CD8-positive, alpha-beta memory T cell (primary cell): ENCODE measurements around the gene NR3C1. TPM values are rescaled to one million over a fixed set of nuclear protein-coding genes. Genes with fewer than 3 reads are reported as not detected.
A peak's percentile ranks its signal among the peaks of the same experiment; 100 is the strongest.

ENCODE experiments used
- CTCF ChIA-PET: fragments of 350-600 bp; sonication (Branson Sonifier 250); formaldehyde crosslinking; loops from one replicate; lab custom pipeline; 2021; ENCODE audit warnings: antibody characterized with exemption; lab: Charles Lee
- POLR2A ChIA-PET: fragments of 350-600 bp; sonication (Branson Sonifier 250); formaldehyde crosslinking; loops from one replicate; lab custom pipeline; 2021; ENCODE audit warnings: antibody characterized with exemption; lab: Charles Lee
- DNase-seq, 5 donors: peaks; one replicate each; pipeline versions ENCODE4 v3.0.0 to v3.0.0-alpha.2; 2020 to 2022; ENCODE audit warnings: mixed read lengths in 1 of 5
- H3K27ac ChIP-seq: one replicate; pipeline ENCODE4 v1.7.0; 2013; ENCODE audit warnings: low read depth, mild to moderate bottlenecking, low read length, moderate library complexity
- H3K27me3 ChIP-seq: 2 replicates; pipeline ENCODE4 v1.7.0; 2013; ENCODE audit warnings: low read length, mild to moderate bottlenecking; ENCODE audit not compliant: insufficient read depth, poor library complexity, severe bottlenecking
- H3K36me3 ChIP-seq: 2 replicates; pipeline ENCODE4 v1.7.0; 2013; ENCODE audit warnings: mild to moderate bottlenecking, low read length, moderate library complexity; ENCODE audit not compliant: insufficient read depth
- H3K4me1 ChIP-seq: 2 replicates; pipeline ENCODE4 v1.7.0; 2013; ENCODE audit warnings: mild to moderate bottlenecking, low read length, moderate library complexity; ENCODE audit not compliant: insufficient read depth
- H3K4me3 ChIP-seq: 2 replicates; pipeline ENCODE4 v1.7.0; 2013; ENCODE audit warnings: mild to moderate bottlenecking, low read length
- H3K9me3 ChIP-seq: 2 replicates; pipeline ENCODE4 v1.7.0; 2013; ENCODE audit warnings: mild to moderate bottlenecking, low read length
- H3K27ac Mint-ChIP-seq, 8 donors: one replicate each; pipeline ENCODE4 v1.8.0; 2020 to 2021; ENCODE audit warnings: mixed read lengths in 8 of 8, mild to moderate bottlenecking in 6 of 8, inconsistent platforms in 3 of 8, moderate library complexity in 3 of 8
- H3K27me3 Mint-ChIP-seq, 2 donors: one replicate each; pipeline ENCODE4 v1.8.0; 2020 to 2021; ENCODE audit warnings: mixed read lengths in 2 of 2, mild to moderate bottlenecking in 1 of 2, moderate library complexity in 1 of 2
- H3K36me3 Mint-ChIP-seq, 3 donors: one replicate each; pipeline ENCODE4 v1.8.0; 2020 to 2021; ENCODE audit warnings: mixed read lengths in 3 of 3, inconsistent platforms in 1 of 3, mild to moderate bottlenecking in 1 of 3
- H3K4me1 Mint-ChIP-seq, 3 donors: one replicate each; pipeline ENCODE4 v1.8.0; 2020 to 2021; ENCODE audit warnings: mixed read lengths in 3 of 3, inconsistent platforms in 1 of 3, mild to moderate bottlenecking in 1 of 3
- H3K4me3 Mint-ChIP-seq, 7 donors: one replicate each; pipeline ENCODE4 v1.8.0; 2020 to 2021; ENCODE audit warnings: mixed read lengths in 7 of 7, mild to moderate bottlenecking in 6 of 7, moderate library complexity in 4 of 7, inconsistent platforms in 2 of 7
- H3K9me3 Mint-ChIP-seq, 5 donors: one replicate each; pipeline ENCODE4 v1.8.0; 2020 to 2022; ENCODE audit warnings: mixed read lengths in 5 of 5, mild to moderate bottlenecking in 3 of 5, moderate library complexity in 2 of 5, inconsistent platforms in 1 of 5
- polyA plus RNA-seq: library from polyadenylated mRNA; unstranded; fragments of 300-500 nt; fragmentation: Illumina TruSeq; gene quantifications from one replicate; pipeline ENCODE4 v1.2.3, GENCODE V29; 2021
- total RNA-seq, 2 experiments: library from RNA; stranded (reverse); gene quantifications; one replicate each; pipeline ENCODE4 v1.2.3, GENCODE V29; 2021

Gene NR3C1
- total and polyA plus RNA-seq, 3 experiments from 2014 or later: 65.3 to 85.5 (median 66.5) TPM

GRCh38 chr5:143229896-143230675, 173.4 kb downstream of the NR3C1 start:
- Histone ChIP-seq H3K27me3 (no peaks in the 10 kb centered on the region), H3K4me1 (peaks cover 24% of the 10 kb centered on the region), H3K4me3 (peak overlapping the region; percentile 10), H3K27ac (peak overlapping the region; percentile 27), H3K9me3 (no peaks in the 10 kb centered on the region), H3K36me3 (no peaks in the 10 kb centered on the region)
- peak in 3 of 5 donors; percentile 33 to 62 (median 54) for DNase-seq
- Mint-ChIP-seq H3K9me3 (no peaks in the 10 kb centered on the region), H3K27ac (peak overlapping the region; percentile 50 to 98 (median 93)), H3K4me1 (peaks cover 36 to 52% (median 40%) of the 10 kb centered on the region in 3 donors), H3K27me3 (no peaks in the 10 kb centered on the region), H3K36me3 (peaks cover 0 to 3% (median 0%) of the 10 kb centered on the region in 3 donors), H3K4me3 (peak overlapping the region; percentile 7 to 89 (median 83))
- ChIA-PET POLR2A (interaction anchor here (2.3 kb wide), 1 partner anchor 174 kb away, joined by 11 read pairs; the partner anchor contains the start of gene NR3C1), CTCF (interaction anchor here (1.6 kb wide), 1 partner anchor 8 kb away, joined by 4 read pairs; no protein-coding TSS in a partner anchor)

DNA sequence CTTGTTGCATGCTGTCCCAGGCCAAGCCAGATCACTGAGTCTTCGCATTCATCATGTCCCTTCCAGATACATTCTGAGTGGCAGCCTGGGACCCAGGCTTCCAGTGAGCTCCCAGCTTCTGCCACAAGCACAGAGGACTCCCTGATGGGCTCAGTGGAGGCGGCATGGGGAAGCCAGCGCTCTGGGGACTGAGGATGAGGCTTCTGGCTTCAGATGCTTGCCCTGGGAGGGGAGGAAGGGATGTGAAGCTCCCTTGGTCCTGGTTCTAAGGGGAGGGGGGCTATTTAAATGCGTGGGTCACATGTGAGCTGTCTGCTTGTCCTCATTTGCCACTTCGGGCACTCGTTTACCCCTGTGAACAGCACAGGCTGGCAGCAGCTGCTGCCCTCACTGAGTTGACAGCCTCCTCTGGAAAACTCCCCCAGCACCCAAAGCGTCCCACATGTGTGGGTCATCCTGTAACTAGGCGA, 174.0 kb downstream of the NR3C1 start:
- DNase-seq: peak in 4 of 5 donors; percentile 1 to 54 (median 14)
- CTCF ChIA-PET: no interaction called here
- H3K9me3 Mint-ChIP-seq: no peaks in the 10 kb centered on the region
- peak overlapping the region; percentile 7 to 89 (median 83) for H3K4me3 Mint-ChIP-seq
- H3K27me3 Mint-ChIP-seq: no peaks in the 10 kb centered on the region
- H3K9me3 ChIP-seq: no peaks in the 10 kb centered on the region
- H3K4me3 ChIP-seq: peak overlapping the region; percentile 10
- peaks cover 0 to 4% (median 3%) of the 10 kb centered on the region in 3 donors for H3K36me3 Mint-ChIP-seq
- peak overlapping the region; percentile 27 for H3K27ac ChIP-seq
- H3K4me1 ChIP-seq: peaks cover 24% of the 10 kb centered on the region
- no peaks in the 10 kb centered on the region for H3K36me3 ChIP-seq
- H3K27me3 ChIP-seq: no peaks in the 10 kb centered on the region
- peak overlapping the region; percentile 50 to 98 (median 93) for H3K27ac Mint-ChIP-seq
- H3K4me1 Mint-ChIP-seq: peaks cover 40 to 57% (median 44%) of the 10 kb centered on the region in 3 donors
- POLR2A ChIA-PET: interaction anchor here (2.3 kb wide), 1 partner anchor 175 kb away, joined by 11 read pairs; the partner anchor contains the start of gene NR3C1

GRCh38 chr5:143228597-143229293, 174.7 kb downstream of the NR3C1 start:
- ChIA-PET POLR2A (interaction anchor here (2.3 kb wide), 1 partner anchor 175 kb away, joined by 11 read pairs; the partner anchor contains the start of gene NR3C1), CTCF (no interaction called here)
- Mint-ChIP-seq H3K4me3 (peak overlapping the region; percentile 7 to 89 (median 83)), H3K27ac (peak overlapping the region; percentile 8 to 98 (median 93)), H3K27me3 (no peaks in the 10 kb centered on the region), H3K36me3 (peaks cover 0 to 7% (median 4%) of the 10 kb centered on the region in 3 donors), H3K4me1 (peaks cover 47 to 64% (median 51%) of the 10 kb centered on the region in 3 donors), H3K9me3 (no peaks in the 10 kb centered on the region)
- Histone ChIP-seq H3K4me3 (no peak overlapping the region), H3K27me3 (no peaks in the 10 kb centered on the region), H3K9me3 (no peaks in the 10 kb centered on the region), H3K27ac (no peak overlapping the region), H3K4me1 (peaks cover 31% of the 10 kb centered on the region), H3K36me3 (no peaks in the 10 kb centered on the region)
- peak in 2 of 5 donors; percentile 16 to 62 for DNase-seq
